Sigmoid colon (tissue), 7 donors: ENCODE results near the gene PDZRN3. TPM values are rescaled to one million over a fixed set of nuclear protein-coding genes. Genes with fewer than 3 reads are reported as not detected.

ENCODE experiments used
- DNase-seq: peaks from one replicate; pipeline ENCODE4 v3.0.0-alpha.2; 2019
- H3K27ac ChIP-seq, 4 donors: fragments of 200-600 bp; sonication (generic); one replicate each; pipeline ENCODE4 v1.5.1; 2016 to 2019; ENCODE audit warnings: mild to moderate bottlenecking in 1 of 4
- H3K27me3 ChIP-seq, 3 donors: fragments of 200-600 bp; sonication (generic); one replicate each; pipeline ENCODE4 v1.5.1; 2019; ENCODE audit warnings: mild to moderate bottlenecking in 1 of 3
- H3K36me3 ChIP-seq, 4 donors: fragments of 200-600 bp; sonication (generic); one replicate each; pipeline ENCODE4 v1.5.1; 2016 to 2019
- H3K4me1 ChIP-seq, 4 donors: fragments of 200-600 bp; sonication (generic); one replicate each; pipeline ENCODE4 v1.5.1; 2017 to 2019
- H3K4me3 ChIP-seq, 4 donors: fragments of 200-600 bp; sonication (generic); one replicate each; pipeline ENCODE4 v1.5.1; 2017 to 2019; ENCODE audit warnings: mild to moderate bottlenecking in 2 of 4, moderate library complexity in 1 of 4
- H3K9me3 ChIP-seq, 4 donors: fragments of 200-600 bp in 3 of 4; sonication (generic) in 3 of 4; one replicate each; pipeline versions ENCODE4 v1.5.1 to v1.6.1; 2013 to 2019
- EP300 ChIP-seq, 4 donors: sonication (generic); formaldehyde crosslinking; IDR thresholded peaks; one replicate each; pipeline ENCODE4 v1.6.1; 2017; ENCODE audit warnings: antibody characterized with exemption in 4 of 4
- POLR2A ChIP-seq, 2 donors: fragments of 450-650 bp; IDR thresholded peaks; one replicate each; pipeline ENCODE4 v1.6.1; 2016; ENCODE audit warnings: antibody characterized with exemption in 2 of 2, mild to moderate bottlenecking in 2 of 2, moderate library complexity in 2 of 2
- POLR2AphosphoS5 ChIP-seq, 4 donors: sonication (generic); formaldehyde crosslinking; IDR thresholded peaks; one replicate each; pipeline ENCODE4 v1.6.1; 2017; ENCODE audit warnings: antibody characterized with exemption in 4 of 4
- WGBS, 2 donors: extraction: QIAGEN DNeasy Blood & Tissue Kit; methylation state at CpG; one replicate each; pipeline ENCODE4 v1.1.7; 2013; 5-methylcytosine and 5-hydroxymethylcytosine counted together
- intact Hi-C: fragments of 100-400 bp; cut with DNase I; formaldehyde crosslinking; loops from one replicate; pipeline ENCODE4 v1.15.1; 2023
- polyA plus RNA-seq, 3 donors: library from polyadenylated mRNA; stranded (reverse); fragments of 200-250 nt; gene quantifications; one replicate each; pipeline ENCODE4 v1.2.3, GENCODE V29; 2013
- total RNA-seq, 4 donors: library from RNA; depleted of rRNA; stranded (reverse); fragments of >200 nt; gene quantifications; one replicate each; pipeline ENCODE4 v1.1.0, GENCODE V29; 2016
- TF ChIP-seq, protein P1 (sequence below), 4 experiments: fragments of 450-650 bp in 3 of 4; fragments of 200-600 bp in 1 of 4; IDR thresholded peaks; one replicate each; pipeline ENCODE4 v1.5.1; 2016 to 2019; ENCODE audit warnings: antibody characterized with exemption in 4 of 4, mild to moderate bottlenecking in 3 of 4, moderate library complexity in 2 of 4
- donor health status: healthy with polysubstance abuse.
- donor health status: Bipolar disorder and iron deficiency.
- donor health status: healthy.

The PDZRN3 gene
- total and polyA plus RNA-seq, 7 donors, result 7.2 to 209 (median 172) TPM

DNA sequence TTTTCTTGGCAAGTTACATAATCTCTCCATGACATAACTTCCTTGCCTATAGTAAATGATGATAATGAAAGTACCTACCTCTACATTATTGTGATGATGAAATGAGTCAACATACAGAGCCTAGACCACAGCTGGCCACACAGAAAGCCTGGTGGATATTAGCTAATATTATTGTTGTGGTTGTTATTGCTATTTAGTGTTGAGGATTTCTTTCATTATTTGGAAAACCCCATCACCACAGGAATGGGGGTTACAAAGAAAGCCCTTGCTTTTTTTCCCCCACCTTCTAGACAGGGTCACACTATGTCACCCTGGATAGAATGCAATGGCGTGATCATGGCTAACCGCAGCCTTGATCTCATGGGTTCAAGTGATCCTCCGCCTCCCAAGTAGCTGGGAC is 125.0 kb downstream of the PDZRN3 start:
- Histone ChIP-seq H3K4me1 (peaks cover 0 to 94% (median 73%) of the 10 kb centered on the region in 4 donors), H3K27me3 (no peaks in the 10 kb centered on the region), H3K4me3 (no peak overlapping the region), H3K27ac (peak overlapping the region in 2 of 4 donors; percentile 34 to 40), H3K9me3 (no peaks in the 10 kb centered on the region), H3K36me3 (no peaks in the 10 kb centered on the region)
- WGBS, 2 donors, result 95 to 97% methylated on average over 3 of the region's 3 CpGs
- intact Hi-C loops, result loop anchor here (5.0 to 10.0 kb wide), 2 partner anchors 37 to 135 kb away; no protein-coding TSS in a partner anchor
- no peak for DNase-seq
- TF ChIP-seq POLR2AphosphoS5 (IDR thresholded peaks at IDR 0.05) (no peak), EP300 (IDR thresholded peaks at IDR 0.05) (no peak)
- TF ChIP-seq, protein P1, sequence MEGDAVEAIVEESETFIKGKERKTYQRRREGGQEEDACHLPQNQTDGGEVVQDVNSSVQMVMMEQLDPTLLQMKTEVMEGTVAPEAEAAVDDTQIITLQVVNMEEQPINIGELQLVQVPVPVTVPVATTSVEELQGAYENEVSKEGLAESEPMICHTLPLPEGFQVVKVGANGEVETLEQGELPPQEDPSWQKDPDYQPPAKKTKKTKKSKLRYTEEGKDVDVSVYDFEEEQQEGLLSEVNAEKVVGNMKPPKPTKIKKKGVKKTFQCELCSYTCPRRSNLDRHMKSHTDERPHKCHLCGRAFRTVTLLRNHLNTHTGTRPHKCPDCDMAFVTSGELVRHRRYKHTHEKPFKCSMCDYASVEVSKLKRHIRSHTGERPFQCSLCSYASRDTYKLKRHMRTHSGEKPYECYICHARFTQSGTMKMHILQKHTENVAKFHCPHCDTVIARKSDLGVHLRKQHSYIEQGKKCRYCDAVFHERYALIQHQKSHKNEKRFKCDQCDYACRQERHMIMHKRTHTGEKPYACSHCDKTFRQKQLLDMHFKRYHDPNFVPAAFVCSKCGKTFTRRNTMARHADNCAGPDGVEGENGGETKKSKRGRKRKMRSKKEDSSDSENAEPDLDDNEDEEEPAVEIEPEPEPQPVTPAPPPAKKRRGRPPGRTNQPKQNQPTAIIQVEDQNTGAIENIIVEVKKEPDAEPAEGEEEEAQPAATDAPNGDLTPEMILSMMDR (IDR thresholded peaks at IDR 0.05), result no peak

DNA sequence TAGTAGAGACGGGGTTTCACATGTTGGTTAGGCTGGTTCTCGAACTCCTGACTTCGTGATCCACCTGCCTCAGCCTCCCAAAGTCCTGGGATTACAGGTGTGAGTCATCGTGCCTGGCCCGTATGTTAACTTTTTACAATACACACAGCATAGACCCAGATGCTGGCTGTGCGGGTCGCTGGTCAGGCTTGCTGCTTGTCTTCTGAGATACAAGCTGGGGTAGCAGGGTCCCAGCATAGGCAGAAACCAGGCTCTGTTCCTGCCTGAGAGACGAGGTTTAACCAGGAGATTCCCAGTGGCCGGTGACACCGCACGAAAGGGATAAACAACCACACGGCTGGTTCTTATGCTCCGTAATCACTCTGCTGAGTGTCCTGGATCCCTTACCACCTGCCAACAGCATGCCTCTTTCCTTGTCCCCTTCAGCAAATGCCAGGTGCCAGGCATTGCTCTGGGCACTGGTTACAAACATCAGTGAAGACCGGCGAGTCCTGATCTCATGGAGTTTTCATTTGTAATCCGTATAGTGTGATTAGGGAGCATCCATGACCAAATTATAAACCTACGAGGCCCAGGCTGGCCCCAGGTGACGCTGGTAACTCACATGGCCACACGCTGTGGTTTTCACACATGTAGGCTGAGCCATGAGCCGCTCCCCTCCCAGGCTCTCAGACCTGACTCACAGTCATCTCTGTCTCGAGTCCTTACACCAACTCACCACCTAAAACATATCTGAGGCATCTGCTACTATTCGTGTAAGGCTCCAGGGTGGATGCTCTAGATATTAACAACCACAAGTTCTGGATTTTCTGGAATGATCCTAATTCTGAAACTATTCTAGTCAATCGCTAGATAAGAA is 125.7 kb downstream of the PDZRN3 start:
- 87 to 89% methylated on average over 23 of the region's 23 CpGs for WGBS, 2 donors
- TF ChIP-seq EP300 (IDR thresholded peaks at IDR 0.05) (no peak), POLR2AphosphoS5 (IDR thresholded peaks at IDR 0.05) (no peak), POLR2A (IDR thresholded peaks at IDR 0.05) (no peak)
- TF ChIP-seq, protein P1 (IDR thresholded peaks at IDR 0.05), result no peak
- Histone ChIP-seq H3K36me3 (no peaks in the 10 kb centered on the region), H3K4me1 (peaks cover 0 to 94% (median 71%) of the 10 kb centered on the region in 4 donors), H3K4me3 (no peak overlapping the region), H3K27ac (peak overlapping the region in 2 of 4 donors; percentile 34 to 44), H3K27me3 (no peaks in the 10 kb centered on the region), H3K9me3 (no peaks in the 10 kb centered on the region)
- no peak for DNase-seq
- intact Hi-C loops, result loop anchor here (5.0 kb wide), 1 partner anchor 37 kb away; no protein-coding TSS in a partner anchor

DNA sequence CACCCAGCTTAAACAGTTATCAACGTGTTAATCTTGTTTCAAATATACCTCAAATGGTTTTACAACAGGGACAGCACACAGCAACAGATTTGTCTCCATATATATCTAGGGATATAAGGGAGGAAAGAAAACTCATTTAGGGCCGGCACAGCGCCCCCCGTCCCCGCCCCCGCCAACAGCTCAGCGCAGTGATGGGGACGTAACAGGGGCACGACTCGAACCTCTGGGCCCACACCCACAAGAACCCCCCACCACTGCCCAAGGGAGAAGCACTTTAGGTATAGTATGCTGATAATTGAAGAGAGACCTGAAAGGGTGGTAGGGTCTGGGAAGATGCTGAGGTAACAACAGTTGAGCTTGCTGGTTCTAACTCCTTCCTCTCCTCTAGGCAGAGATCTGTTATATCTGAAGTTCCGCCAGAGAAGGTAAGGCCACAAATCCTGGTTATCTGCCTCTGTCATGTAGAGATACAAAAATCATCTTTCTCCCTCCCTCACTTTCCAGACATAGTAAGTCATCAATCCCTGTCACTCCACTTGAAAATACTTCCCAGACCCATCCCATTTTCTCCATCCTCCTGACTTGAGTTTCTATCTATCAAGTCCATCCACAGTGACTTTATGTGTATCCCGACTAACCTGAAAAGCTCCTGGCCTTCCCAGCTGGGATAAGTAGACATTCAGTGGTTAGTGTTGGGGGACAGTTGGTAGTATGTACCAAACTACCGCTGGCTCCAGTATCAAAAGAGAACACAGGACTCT is 126.9 kb downstream of the PDZRN3 start:
- H3K27ac ChIP-seq, result peak overlapping the region in 1 of 4 donors; percentile 5
- 86 to 90% methylated on average over 13 of the region's 13 CpGs for WGBS, 2 donors
- H3K4me1 ChIP-seq, result peaks cover 0 to 90% (median 70%) of the 10 kb centered on the region in 4 donors
- TF ChIP-seq, protein P1 (IDR thresholded peaks at IDR 0.05), result no peak
- TF ChIP-seq EP300 (IDR thresholded peaks at IDR 0.05) (no peak), POLR2A (IDR thresholded peaks at IDR 0.05) (no peak), POLR2AphosphoS5 (IDR thresholded peaks at IDR 0.05) (no peak)
- no peak overlapping the region for H3K4me3 ChIP-seq
- no peaks in the 10 kb centered on the region for H3K36me3 ChIP-seq
- H3K27me3 ChIP-seq, result no peaks in the 10 kb centered on the region
- no peak for DNase-seq
- H3K9me3 ChIP-seq, result no peaks in the 10 kb centered on the region
- intact Hi-C loops, result loop anchor here (5.0 kb wide), 1 partner anchor 36 kb away; no protein-coding TSS in a partner anchor

DNA sequence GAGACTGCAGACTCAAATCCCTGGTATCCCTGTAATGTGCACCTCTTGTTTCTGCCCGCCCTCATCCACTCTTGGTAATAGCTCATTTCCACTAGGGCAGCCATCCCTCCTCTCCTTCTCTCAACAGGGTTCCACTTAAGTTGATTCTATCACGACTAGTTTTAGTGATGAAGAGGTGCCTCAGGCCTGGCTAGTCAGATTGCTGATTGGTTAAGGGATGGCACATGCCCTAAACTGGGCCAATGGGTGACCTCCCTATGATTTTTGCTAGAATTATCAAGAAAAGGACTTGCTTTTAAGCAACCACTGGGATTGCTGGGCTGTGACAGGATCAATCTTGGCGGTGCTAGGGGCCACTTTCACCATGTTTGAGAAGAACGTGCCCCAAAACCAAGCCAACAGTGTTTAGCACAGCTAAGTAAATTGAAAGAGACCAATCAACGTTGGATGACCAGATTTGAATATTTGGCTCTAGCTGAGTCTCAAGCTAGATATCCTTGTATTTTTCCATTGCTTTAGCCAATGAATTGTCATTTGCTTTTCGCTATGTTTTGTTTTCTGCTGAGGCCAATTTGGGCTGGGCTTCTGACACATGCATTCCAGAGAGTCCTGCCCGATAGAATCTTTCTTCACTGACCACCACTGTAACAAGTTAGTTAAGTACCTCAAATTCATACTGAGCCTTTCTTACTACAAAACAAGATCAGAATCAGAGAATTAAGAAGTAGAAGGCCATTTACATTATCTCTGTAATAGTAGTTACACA is 131.0 kb downstream of the PDZRN3 start:
- intact Hi-C loops, result no loop called here
- Histone ChIP-seq H3K4me1 (peaks cover 0 to 79% (median 62%) of the 10 kb centered on the region in 4 donors), H3K4me3 (no peak overlapping the region), H3K27me3 (no peaks in the 10 kb centered on the region), H3K9me3 (no peaks in the 10 kb centered on the region), H3K27ac (peak overlapping the region in 1 of 4 donors; percentile 25), H3K36me3 (no peaks in the 10 kb centered on the region)
- DNase-seq, result no peak
- TF ChIP-seq EP300 (IDR thresholded peaks at IDR 0.05) (no peak), POLR2AphosphoS5 (IDR thresholded peaks at IDR 0.05) (no peak), POLR2A (IDR thresholded peaks at IDR 0.05) (no peak)
- TF ChIP-seq, protein P1 (IDR thresholded peaks at IDR 0.05), result no peak
- WGBS, 2 donors, result 75 to 80% methylated on average over 7 of the region's 7 CpGs
